Measurements from ENCODE around the gene CES4A.

The CES4A gene

DNA sequence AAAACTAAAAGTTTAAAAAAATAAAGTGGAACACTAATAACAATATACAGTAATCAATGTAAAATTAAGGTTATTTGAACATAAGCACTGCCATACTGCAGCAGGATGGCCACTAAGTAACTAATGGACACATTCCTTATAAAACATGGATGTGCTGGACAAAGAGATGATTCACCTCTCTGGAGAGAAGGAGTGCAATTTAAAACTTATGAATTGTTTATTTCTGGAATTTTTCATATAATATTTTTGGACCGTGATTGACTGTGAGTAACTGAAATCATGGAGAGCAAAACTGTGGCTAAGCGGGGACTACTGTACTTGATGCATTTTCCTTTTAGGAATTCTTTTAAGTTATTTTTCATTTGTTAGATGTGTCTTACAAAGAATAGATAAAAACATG lies 62.4 kb downstream of the CES4A start:
- no peak for DNase-seq (ENCODE audit: low read depth, low spot score)

DNA sequence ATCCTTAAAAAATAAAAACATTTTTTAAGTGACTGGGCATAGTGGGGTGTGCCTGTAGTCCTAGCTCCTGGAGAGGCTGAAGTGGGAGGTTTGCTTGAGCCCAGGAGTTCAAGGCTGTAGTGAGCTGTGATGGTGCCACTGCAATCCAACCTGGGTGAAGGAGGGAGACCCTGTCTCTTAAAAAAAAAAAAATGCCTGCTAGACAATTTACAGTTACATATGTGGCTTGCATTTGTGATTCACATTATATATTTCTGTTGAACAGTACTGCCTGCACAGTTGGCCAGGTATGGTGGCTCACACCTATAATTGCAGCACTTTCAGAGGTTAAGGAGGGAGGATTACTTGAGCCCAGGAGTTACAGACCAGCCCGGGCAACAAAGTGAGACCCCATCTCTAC lies 64.0 kb downstream of the CES4A start:
- DNase-seq (ENCODE audit: low read depth, low spot score), result no peak

DNA sequence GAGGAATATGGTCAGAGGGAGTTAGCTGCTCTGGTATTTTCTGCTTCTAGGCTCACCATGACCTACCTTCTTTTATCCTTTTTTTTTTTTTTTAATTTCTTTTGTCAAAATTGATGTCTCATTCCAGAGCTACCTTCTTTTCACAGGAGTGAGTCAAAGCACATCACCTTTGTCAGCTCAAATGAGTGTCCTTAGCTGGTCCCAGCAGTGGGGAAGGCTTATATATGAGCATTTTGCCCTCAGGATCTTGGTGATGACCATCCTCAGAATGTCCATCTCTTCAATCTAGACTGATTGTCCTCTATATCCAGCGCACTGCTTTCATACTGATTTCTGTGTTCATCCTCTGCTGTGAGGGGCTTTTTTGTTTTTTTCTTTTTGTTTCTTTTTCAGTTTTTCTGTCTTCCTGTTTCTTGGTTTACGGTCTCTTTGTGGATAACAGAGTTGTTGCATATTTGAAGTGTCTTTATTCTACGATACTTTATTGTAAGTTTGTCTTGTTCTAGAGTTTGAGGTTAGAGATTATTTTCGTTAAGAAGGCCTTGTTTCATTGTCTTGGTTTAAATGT lies 65.5 kb downstream of the CES4A start:
- DNase-seq (ENCODE audit: low read depth, low spot score), result no peak

DNA sequence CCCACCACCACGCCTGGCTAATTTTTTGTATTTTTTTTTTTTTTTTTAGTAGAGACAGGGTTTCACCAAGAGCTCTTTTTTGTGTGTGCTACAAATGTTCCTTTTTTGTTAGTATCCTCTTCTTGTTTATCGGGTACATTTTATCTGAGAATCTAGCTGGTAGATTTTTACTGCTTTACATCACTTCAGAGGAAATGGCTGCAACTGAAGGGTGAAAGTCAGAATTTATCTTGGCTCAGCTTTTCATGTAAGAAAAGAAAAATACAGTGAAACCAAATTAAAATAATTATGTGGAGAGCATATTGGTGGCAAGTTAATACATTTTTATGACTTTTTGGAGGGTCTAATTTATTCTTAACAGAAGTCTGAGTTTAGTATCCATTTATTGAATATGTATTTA lies 66.5 kb downstream of the CES4A start:
- DNase-seq (ENCODE audit: low read depth, low spot score), result no peak

DNA sequence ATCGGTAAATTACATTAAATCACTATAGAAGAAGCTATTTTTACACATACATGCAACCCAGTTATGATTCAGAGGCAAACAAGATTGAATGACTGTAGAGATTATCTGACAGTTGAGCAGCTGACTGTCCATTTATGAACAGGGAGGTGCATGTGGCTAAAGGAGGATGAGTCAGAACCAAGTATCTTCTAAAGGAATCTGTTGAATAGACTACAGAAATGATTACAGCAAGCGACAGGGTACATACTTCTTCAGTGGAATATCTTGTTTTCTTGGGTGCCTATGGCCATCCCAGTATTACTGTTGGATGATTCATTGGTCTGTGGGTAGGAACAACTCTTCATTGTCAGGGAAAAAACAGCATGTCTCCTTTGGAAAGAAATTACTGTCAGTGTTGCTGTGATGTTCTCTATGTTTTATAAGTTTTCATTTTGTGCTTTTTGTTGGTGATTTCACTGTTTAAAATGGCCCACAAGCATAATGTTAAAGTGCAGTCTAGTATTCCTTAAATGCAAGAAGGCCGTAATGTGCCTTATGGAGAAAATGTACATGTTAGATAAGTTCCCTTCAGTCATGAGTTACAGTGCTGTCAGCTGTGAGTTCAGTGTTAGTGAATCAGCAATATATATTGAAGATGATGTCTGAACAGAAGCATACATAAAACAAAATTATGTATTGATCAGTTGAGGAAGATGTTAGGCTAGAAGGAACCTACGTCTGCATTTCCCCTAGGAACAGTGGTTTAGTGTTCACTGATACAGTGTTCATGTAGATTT lies 67.5 kb downstream of the CES4A start:
- no peak for DNase-seq (ENCODE audit: low read depth, low spot score)

Data from activated CD4-positive, CD25-positive, alpha-beta regulatory T cell treated with anti-CD3 and anti-CD28 coated beads, Interleukin-2, amount 50 U/mL, for 16 hours (primary cell).